Measurements from ENCODE around the gene GPATCH3.
"Not testable (repeated sequence)": the region's sequence is repeated elsewhere in the genome, so short reads cannot be mapped to it uniquely, and the experiment has no call there.

GPATCH3 gene

DNA sequence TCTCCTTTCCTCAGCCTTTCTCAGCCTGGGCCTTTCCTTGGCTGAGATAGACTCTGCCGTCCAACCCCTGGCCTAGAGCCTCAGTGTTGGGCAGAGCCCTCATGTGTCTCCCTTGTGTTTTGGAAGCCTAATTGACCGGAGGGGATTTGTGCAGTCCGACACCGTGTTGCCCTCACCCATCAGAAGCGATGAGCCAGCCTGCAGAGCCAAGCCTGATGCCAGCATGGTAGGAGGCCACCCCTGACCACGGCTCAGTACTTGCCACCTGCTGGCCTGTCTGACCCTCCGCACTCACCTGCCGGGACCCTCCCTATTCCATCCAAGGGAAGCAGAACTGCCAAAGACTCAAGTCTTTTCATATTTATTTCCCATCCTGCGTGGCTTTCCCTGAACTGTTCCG, 46.7 kb downstream of the GPATCH3 start:
- ATAC-seq (replicated peaks) (no peak), DNase-seq (no peak)
- Mint-ChIP-seq H3K4me3 (no peak overlapping the region), H3K9me3 (no peaks in the 10 kb centered on the region), H3K4me1 (peaks cover 0 to 2% of the 10 kb centered on the region in 2 donors), H3K27me3 (no peaks in the 10 kb centered on the region), H3K27ac (peak overlapping the region; percentile 31), H3K36me3 (peaks cover 55 to 70% of the 10 kb centered on the region in 2 donors)

DNA sequence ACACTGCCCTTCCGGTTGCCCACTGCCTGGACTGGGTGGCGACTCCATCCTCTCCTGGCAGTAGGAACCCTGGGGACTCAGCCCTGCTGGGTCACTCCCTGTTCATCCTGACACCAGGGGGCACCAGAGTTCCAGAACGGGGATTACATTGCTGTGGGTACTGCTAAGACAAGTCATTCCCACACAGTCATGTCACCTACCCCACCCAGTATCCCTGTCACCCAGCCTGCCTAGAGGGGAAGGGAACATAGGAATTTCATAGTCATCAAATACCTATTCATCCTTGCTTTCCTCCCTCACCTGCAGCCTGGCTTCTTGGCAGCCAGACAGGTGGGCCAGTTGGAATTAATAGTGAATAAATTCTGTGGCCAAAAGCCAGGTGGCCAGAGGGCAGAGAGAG, 47.1 kb downstream of the GPATCH3 start:
- H3K4me3 Mint-ChIP-seq, result no peak overlapping the region

DNA sequence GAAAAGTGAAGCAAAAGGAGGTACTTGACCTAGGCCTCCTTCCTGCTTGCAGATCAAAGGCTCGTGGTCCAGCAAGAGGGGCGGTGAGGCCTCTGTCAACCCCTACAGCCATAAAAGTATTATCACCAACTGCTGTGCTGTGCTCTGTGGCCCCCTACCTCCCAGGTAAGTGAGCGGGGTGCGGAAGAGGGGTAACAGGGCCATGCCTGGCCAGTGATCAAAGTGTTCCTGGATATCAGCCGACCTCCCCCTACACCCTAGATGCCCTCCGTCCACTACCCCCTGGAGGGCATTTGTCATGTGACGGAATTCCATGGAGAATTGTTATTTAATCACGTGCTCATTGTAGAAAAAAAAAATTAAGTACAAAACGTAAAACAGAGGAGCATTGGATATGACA, 47.6 kb downstream of the GPATCH3 start:
- H3K9me3 Mint-ChIP-seq, result no peaks in the 10 kb centered on the region
- no peak for ATAC-seq (replicated peaks)
- H3K36me3 Mint-ChIP-seq, result peaks cover 59 to 77% of the 10 kb centered on the region in 2 donors
- no peaks in the 10 kb centered on the region for H3K27me3 Mint-ChIP-seq
- no peak overlapping the region for H3K4me3 Mint-ChIP-seq
- peak overlapping the region; percentile 16 for H3K27ac Mint-ChIP-seq
- no peak for DNase-seq
- H3K4me1 Mint-ChIP-seq, result peaks cover 0 to 4% of the 10 kb centered on the region in 2 donors

More for the DNA sequence above, 47.1 kb downstream of the GPATCH3 start:
- Mint-ChIP-seq H3K27ac (no peak overlapping the region), H3K4me1 (peaks cover 0 to 4% of the 10 kb centered on the region in 2 donors), H3K27me3 (no peaks in the 10 kb centered on the region), H3K9me3 (no peaks in the 10 kb centered on the region), H3K36me3 (peaks cover 59 to 74% of the 10 kb centered on the region in 2 donors)
- ATAC-seq (replicated peaks), result peak; percentile 88
- peak; percentile 58 for DNase-seq

DNA sequence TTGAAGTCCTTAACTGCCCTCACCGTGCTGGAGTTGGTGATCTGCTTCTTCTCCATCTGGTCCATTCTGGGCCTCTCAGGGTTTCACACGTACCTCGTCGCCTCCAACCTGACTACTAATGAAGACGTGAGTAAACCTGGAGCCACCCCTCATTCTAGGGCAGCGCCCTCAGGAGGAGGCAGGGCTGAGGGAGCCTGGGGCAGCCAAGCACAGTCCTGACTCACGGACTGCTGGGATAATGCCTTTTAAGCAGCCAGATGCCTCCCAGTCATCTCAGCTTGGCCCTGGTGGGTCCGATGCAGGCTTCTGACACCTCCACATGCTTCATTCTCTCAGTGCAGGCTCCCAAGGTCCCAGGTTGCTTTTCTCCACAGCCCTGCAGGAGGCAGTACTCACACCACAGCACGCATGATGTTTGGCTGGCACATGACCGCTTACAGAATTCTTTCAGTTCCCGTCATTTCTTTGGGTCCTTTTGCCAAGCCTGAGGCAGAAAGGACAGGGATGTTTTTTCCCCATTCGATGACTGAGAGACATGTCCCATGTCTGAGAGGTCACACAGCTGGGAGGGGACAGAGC, 49.1 kb downstream of the GPATCH3 start:
- ATAC-seq (replicated peaks) (peak in 1 of 2 donors; percentile 34), DNase-seq (no peak)
- Mint-ChIP-seq H3K9me3 (no peaks in the 10 kb centered on the region), H3K36me3 (peaks cover 66 to 76% of the 10 kb centered on the region in 2 donors), H3K4me3 (no peak overlapping the region), H3K4me1 (peaks cover 0 to 4% of the 10 kb centered on the region in 2 donors), H3K27me3 (no peaks in the 10 kb centered on the region), H3K27ac (no peak overlapping the region)

DNA sequence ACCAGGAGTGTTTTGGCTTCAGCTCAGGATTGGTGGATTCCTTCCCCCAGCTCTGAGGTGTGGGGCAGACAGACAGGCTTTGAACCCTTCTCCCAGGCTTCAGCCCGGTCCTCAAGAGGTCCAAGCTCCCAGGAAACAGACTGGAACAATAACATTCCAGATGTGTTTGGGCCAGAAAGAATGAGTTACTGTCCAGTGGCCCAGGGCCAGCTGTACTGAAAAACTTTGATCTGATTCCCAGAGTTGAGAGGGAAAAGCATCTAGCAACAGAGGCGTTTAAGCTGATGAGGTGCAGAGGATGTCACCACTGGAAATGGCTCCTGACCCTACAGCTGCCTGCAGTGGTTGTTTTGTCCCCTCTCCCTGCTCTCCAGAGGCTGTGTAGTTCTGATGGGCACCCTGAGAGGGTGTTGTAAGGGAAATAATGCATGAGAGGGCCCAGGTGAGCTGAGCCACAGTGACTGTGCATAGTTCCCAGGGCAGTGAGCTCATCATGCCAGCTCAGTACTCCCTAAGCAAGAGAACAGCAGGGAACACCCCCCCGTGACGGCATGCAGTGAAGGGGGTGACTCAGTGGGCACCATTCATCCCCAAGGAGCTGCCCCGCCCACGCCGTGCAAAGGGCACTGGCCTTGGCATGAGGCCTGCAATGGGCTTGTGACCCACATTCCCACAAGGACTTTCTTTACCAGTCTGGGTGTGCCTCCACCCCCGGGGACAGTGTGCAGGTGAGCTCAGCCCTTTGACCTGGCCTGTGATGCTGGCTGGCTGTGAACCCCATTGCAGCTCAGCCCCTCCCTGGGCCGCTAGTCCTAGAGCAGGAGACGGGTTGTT, 51.1 kb downstream of the GPATCH3 start:
- Mint-ChIP-seq H3K36me3 (peaks cover 52 to 72% of the 10 kb centered on the region in 2 donors), H3K9me3 (no peaks in the 10 kb centered on the region), H3K27me3 (no peaks in the 10 kb centered on the region), H3K27ac (peak overlapping the region; percentile 37), H3K4me3 (no peak overlapping the region), H3K4me1 (peaks cover 0 to 4% of the 10 kb centered on the region in 2 donors)
- DNase-seq (no peak), ATAC-seq (replicated peaks) (no peak)

DNA sequence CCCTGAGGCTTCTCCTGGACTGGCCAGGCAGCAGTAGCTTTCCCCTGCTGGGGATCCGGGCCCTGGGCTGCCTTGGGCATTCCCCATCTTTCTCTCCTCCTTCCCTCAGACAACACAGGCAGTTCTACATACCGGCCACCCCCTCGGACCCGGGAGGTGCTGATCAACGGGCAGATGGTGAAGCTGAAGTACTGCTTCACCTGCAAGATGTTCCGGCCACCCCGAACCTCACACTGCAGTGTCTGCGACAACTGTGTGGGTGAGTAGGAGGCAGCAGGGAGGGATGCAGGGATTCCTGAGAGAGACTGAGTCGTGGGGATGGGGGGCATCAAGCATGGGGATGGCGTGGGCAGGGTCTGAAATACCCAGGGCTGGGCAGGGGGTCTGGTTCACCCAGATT, 51.8 kb downstream of the GPATCH3 start:
- no peaks in the 10 kb centered on the region for H3K9me3 Mint-ChIP-seq
- no peaks in the 10 kb centered on the region for H3K27me3 Mint-ChIP-seq
- peak overlapping the region; percentile 51 for H3K27ac Mint-ChIP-seq
- peaks cover 0 to 2% of the 10 kb centered on the region in 2 donors for H3K4me1 Mint-ChIP-seq
- DNase-seq (no peak), ATAC-seq (replicated peaks) (no peak)
- H3K36me3 Mint-ChIP-seq, result peaks cover 53 to 67% of the 10 kb centered on the region in 2 donors
- H3K4me3 Mint-ChIP-seq, result no peak overlapping the region

DNA sequence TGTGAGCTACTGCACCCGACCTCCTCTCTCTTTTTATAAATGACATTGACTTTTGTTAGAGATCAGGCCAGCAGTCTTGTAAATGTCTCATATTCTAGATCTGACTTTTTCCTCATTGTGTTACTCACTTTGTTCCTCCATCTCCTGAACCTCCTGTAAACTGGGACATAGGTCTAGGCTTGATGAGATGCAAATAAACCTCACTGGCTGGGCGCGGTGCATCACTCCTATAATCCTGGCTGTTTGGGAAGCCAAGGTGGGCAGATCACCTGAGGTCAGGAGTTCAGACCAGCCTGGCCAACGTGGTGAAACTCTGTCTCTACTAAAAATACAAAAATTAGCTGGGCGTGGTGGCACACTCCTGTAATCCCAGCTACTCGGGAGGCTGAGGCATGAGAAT, 52.4 kb downstream of the GPATCH3 start:
- not testable (repeated sequence) for H3K27ac Mint-ChIP-seq; H3K4me1 Mint-ChIP-seq; H3K27me3 Mint-ChIP-seq; H3K9me3 Mint-ChIP-seq; H3K4me3 Mint-ChIP-seq; DNase-seq; ATAC-seq (replicated peaks)
- peaks cover 50 to 63% of the 10 kb centered on the region in 2 donors for H3K36me3 Mint-ChIP-seq

DNA sequence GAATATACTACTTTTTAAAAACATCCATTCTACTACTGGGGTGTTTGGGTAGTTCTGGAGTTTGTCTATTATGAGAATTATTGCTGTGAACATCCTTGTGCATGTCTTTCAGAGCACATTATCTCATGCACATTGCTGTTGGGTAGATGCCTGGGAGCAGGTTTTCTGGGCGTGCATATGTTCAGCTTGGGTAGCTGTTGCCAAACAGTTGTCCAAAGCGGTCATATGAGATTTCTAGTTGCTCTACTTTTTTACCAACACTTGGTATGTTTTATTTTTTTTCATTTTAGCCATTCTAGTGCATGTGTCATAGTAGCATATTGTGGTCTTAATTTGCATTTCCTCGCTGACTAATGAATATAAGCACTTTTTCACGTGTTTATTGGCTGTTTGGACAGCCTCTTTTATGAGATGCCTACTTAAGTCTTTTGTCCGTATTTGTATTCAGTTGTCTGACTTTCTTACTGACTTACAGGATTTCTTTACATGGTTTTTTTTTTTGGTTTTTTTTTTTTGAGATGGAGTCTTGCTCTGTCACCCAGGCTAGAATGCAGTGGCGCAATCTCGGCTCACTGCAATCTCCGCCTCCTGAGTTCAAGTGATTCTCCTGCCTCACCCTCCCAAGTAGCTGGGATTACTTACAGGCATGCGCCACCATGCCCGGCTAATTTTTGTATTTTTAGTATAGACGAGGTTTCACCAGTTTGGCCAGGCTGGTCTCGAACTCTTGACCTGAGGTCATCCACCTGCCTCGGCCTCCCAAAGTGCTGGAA, 55.7 kb downstream of the GPATCH3 start:
- Mint-ChIP-seq H3K4me1 (peaks cover 0 to 2% of the 10 kb centered on the region in 2 donors), H3K27ac (no peak overlapping the region), H3K27me3 (no peaks in the 10 kb centered on the region)

More for the DNA sequence above, 55.7 kb downstream of the GPATCH3 start:
- Mint-ChIP-seq H3K36me3 (peaks cover 36 to 47% of the 10 kb centered on the region in 2 donors), H3K4me3 (no peak overlapping the region), H3K9me3 (no peaks in the 10 kb centered on the region)
- DNase-seq (no peak), ATAC-seq (replicated peaks) (no peak)
